A549 (cell line): ENCODE data around the gene DST. TPM values are rescaled to one million over a fixed set of nuclear protein-coding genes. Genes with fewer than 3 reads are reported as not detected.

Experiments used
- ATAC-seq, 2 experiments: fragments of 200-7000 bp in 1 of 2; fragments of >200 bp in 1 of 2; cut with Nextera tagmentation in 1 of 2; cut with Tn5 transposase in 1 of 2; 3 replicates each; pipeline versions ENCODE4 v1.8.0 to v1.9.1; 2018 to 2020; ENCODE audit warnings: mild to moderate bottlenecking in 1 of 2, moderate library complexity in 1 of 2
- CTCF ChIA-PET: fragments of 300-600 bp; sonication (Branson Sonifier 250); formaldehyde crosslinking; extraction: SDS; loops from one replicate; lab custom pipeline; 2021; ENCODE audit warnings: antibody characterized with exemption, inconsistent platforms; lab: Yijun Ruan, JAX
- POLR2A ChIA-PET: fragments of 350-600 bp; formaldehyde crosslinking; extraction: SDS; loops from one replicate; lab custom pipeline; 2021; ENCODE audit warnings: antibody characterized with exemption, inconsistent platforms; lab: Yijun Ruan, JAX
- DNase-seq, 2 experiments: peaks; one replicate each; pipeline versions ENCODE4 v3.0.0 to v3.0.0-alpha.2; 2011 to 2016; ENCODE audit warnings: low read depth in 1 of 2, low spot score in 1 of 2
- FAIRE-seq: peaks from 2 replicates; lab custom pipeline; 2011; peaks lifted over from hg19 to GRCh38; lab: Jason Lieb, UNC
- H3K27ac ChIP-seq, 2 experiments: fragments of >200 bp; sonication (Bioruptor Twin); formaldehyde crosslinking; 3 replicates each; pipeline ENCODE4 v1.5.1; 2016 to 2017
- H3K4me1 ChIP-seq: fragments of >200 bp; sonication (Bioruptor Twin); formaldehyde crosslinking; 3 replicates; pipeline ENCODE4 v1.6.1; 2016
- H3K4me2 ChIP-seq: fragments of >200 bp; sonication (Bioruptor Twin); formaldehyde crosslinking; 3 replicates; pipeline ENCODE4 v1.6.1; 2016
- H3K4me3 ChIP-seq: fragments of >200 bp; sonication (Bioruptor Twin); formaldehyde crosslinking; 3 replicates; pipeline ENCODE4 v1.5.1; 2016
- H3K9me3 ChIP-seq: fragments of >200 bp; sonication (Bioruptor Twin); formaldehyde crosslinking; 3 replicates; pipeline ENCODE4 v1.6.1; 2016
- BCL3 ChIP-seq: fragments of >200 bp; sonication (Bioruptor Twin); formaldehyde crosslinking; IDR thresholded peaks from 3 replicates; pipeline ENCODE4 v1.6.1; 2016
- BHLHE40 ChIP-seq: IDR thresholded peaks from 2 replicates; pipeline ENCODE4 v1.6.1; 2012; ENCODE audit warnings: low read depth, low read length, inconsistent platforms
- E2F6 ChIP-seq: IDR thresholded peaks from 2 replicates; pipeline ENCODE4 v1.6.1; 2012; ENCODE audit warnings: low read depth, borderline replicate concordance
- ELK1 ChIP-seq: fragments of 150-350 bp; IDR thresholded peaks from 2 replicates; pipeline ENCODE4 v1.6.1; 2014; ENCODE audit warnings: low read depth, mild to moderate bottlenecking, low read length
- HDAC2 ChIP-seq: fragments of 200-600 bp; sonication (generic); IDR thresholded peaks from 2 replicates; pipeline ENCODE4 v1.6.1; 2016
- MAX ChIP-seq: IDR thresholded peaks from 2 replicates; pipeline ENCODE4 v1.6.1; 2012
- MYC ChIP-seq: IDR thresholded peaks from 2 replicates; pipeline ENCODE4 v1.6.1; 2012; ENCODE audit warnings: mild to moderate bottlenecking, inconsistent platforms, low read length, improper control_type of control experiment, borderline replicate concordance
- NFE2L2 ChIP-seq: fragments of 150-350 bp; conservative IDR thresholded peaks from 2 replicates; pipeline ENCODE4 v1.6.1; 2014; ENCODE audit warnings: low read length
- RARB ChIP-seq: fragments of 250-450 bp; sonication (Bioruptor Pico); IDR thresholded peaks from 2 replicates; pipeline ENCODE4 v1.8.0; 2021; ENCODE audit warnings: mild to moderate bottlenecking, moderate library complexity
- RNF2 ChIP-seq: fragments of 200-600 bp; sonication (generic); IDR thresholded peaks from 2 replicates; pipeline ENCODE4 v1.6.1; 2016; ENCODE audit warnings: low read depth, mild to moderate bottlenecking, antibody characterized with exemption, moderate library complexity, borderline replicate concordance
- USF2 ChIP-seq: fragments of 450-650 bp; IDR thresholded peaks from 2 replicates; pipeline ENCODE4 v1.6.1; 2014; ENCODE audit warnings: antibody characterized with exemption
- ZFP36 ChIP-seq: fragments of 450-650 bp; IDR thresholded peaks from 2 replicates; pipeline ENCODE4 v1.6.1; 2014; ENCODE audit warnings: borderline replicate concordance; ENCODE audit not compliant: partially characterized antibody
- WGBS: methylation state at CpG from one replicate; pipeline ENCODE4 v1.1.6; 2017; ENCODE audit errors: missing lambda C conversion rate; 5-methylcytosine and 5-hydroxymethylcytosine counted together
- polyA plus RNA-seq, 4 experiments: library from polyadenylated mRNA; depleted of rRNA in 3 of 4; stranded (reverse); fragments of >200 nt; fragmentation: RNase III in 1 of 4; extraction: RNeasy Plus Mini Kit Qiagen cat#74134 plus additional on column Dnase treatment in 1 of 4; gene quantifications; 2 replicates in 3 of 4; 3 replicates in 1 of 4; pipeline ENCODE4 v1.2.3, GENCODE V29; 2011 to 2017
- TF ChIP-seq, protein P1 (sequence below): fragments of >200 bp; sonication (Bioruptor Twin); formaldehyde crosslinking; IDR thresholded peaks from 2 replicates; pipeline ENCODE4 v1.6.1; 2016
- TF ChIP-seq, protein P2 (sequence below): fragments of 250-450 bp; sonication (Bioruptor Pico); IDR thresholded peaks from 2 replicates; pipeline ENCODE4 v1.5.0; 2020; ENCODE audit warnings: low read depth, mild to moderate bottlenecking, moderate library complexity

DST gene
- polyA plus RNA-seq, 2 of the 4 experiments (the other 2 are of a cell fraction): 32.4 to 99.0 TPM

- no peak for TF ChIP-seq ELK1
Measured at GRCh38 chr6:56458324-56458884, 184.3 kb downstream of the DST start (continued).

GRCh38 chr6:56456785-56457184, 185.9 kb downstream of the DST start:
- Histone ChIP-seq H3K9me3 (no peaks in the 10 kb centered on the region), H3K4me3 (no peak overlapping the region), H3K4me1 (no peaks in the 10 kb centered on the region), H3K4me2 (no peak overlapping the region), H3K27ac (no peak overlapping the region)
- DNase-seq: no peak
- FAIRE-seq: no peak
- ChIA-PET CTCF (no interaction called here), POLR2A (no interaction called here)
- WGBS: 52% methylated on average over 2 of the region's 2 CpGs
- TF ChIP-seq ZFP36: no peak
- TF ChIP-seq NFE2L2: no peak
- TF ChIP-seq MYC: no peak
- TF ChIP-seq BCL3: no peak
- TF ChIP-seq, protein P1, sequence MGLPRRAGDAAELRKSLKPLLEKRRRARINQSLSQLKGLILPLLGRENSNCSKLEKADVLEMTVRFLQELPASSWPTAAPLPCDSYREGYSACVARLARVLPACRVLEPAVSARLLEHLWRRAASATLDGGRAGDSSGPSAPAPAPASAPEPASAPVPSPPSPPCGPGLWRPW: no peak
- no peak for TF ChIP-seq USF2
- TF ChIP-seq, protein P2, sequence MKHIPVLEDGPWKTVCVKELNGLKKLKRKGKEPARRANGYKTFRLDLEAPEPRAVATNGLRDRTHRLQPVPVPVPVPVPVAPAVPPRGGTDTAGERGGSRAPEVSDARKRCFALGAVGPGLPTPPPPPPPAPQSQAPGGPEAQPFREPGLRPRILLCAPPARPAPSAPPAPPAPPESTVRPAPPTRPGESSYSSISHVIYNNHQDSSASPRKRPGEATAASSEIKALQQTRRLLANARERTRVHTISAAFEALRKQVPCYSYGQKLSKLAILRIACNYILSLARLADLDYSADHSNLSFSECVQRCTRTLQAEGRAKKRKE (CRISPR knock-in tag): no peak
- no peak for TF ChIP-seq E2F6
- TF ChIP-seq MAX: no peak
- TF ChIP-seq HDAC2: no peak
- no peak for TF ChIP-seq RARB (CRISPR knock-in tag)
- ATAC-seq: no peak

- ATAC-seq (no peak), FAIRE-seq (no peak), DNase-seq (no peak)
- TF ChIP-seq BHLHE40: no peak
- TF ChIP-seq MAX: no peak
- TF ChIP-seq RNF2: no peak
- POLR2A ChIA-PET: no interaction called here
- Histone ChIP-seq H3K9me3 (no peaks in the 10 kb centered on the region), H3K27ac (no peak overlapping the region), H3K4me1 (no peaks in the 10 kb centered on the region), H3K4me2 (no peak overlapping the region), H3K4me3 (no peak overlapping the region)
- CTCF ChIA-PET: no interaction called here
- WGBS: 81% methylated on average over 2 of the region's 2 CpGs
Measured at GRCh38 chr6:56450882-56451739, 191.6 kb downstream of the DST start.
